Loucy (cell line): ENCODE data around the gene COX8C.

Experiments
- H2AFZ ChIP-seq: fragments of 200-600 bp; sonication (generic); 2 replicates; pipeline ENCODE4 v1.6.0; 2016; ENCODE audit warnings: antibody characterized with exemption, mild to moderate bottlenecking, low read length, moderate library complexity
- H3F3A ChIP-seq: fragments of 200-600 bp; 2 replicates; pipeline ENCODE4 v1.6.0; 2016; ENCODE audit warnings: antibody characterized with exemption, low read depth, mild to moderate bottlenecking
- H3K27me3 ChIP-seq: fragments of 200-600 bp; sonication (generic); 2 replicates; pipeline ENCODE4 v1.6.1; 2014; ENCODE audit warnings: low read length, mild to moderate bottlenecking; ENCODE audit not compliant: insufficient read depth, poor library complexity, severe bottlenecking
- H3K36me3 ChIP-seq: fragments of 200-600 bp; sonication (generic); 2 replicates; pipeline ENCODE4 v1.6.1; 2016; ENCODE audit warnings: low read length; ENCODE audit not compliant: insufficient read depth
- H3K4me1 ChIP-seq: fragments of 200-600 bp; sonication (generic); 2 replicates; pipeline ENCODE4 v1.5.1; 2014; ENCODE audit warnings: low read length, mild to moderate bottlenecking; ENCODE audit not compliant: insufficient read depth, poor library complexity, severe bottlenecking
- H3K4me2 ChIP-seq: fragments of 200-600 bp; sonication (generic); 2 replicates; pipeline ENCODE4 v1.6.0; 2014; ENCODE audit warnings: antibody characterized with exemption, low read length, low read depth, mild to moderate bottlenecking; ENCODE audit not compliant: poor library complexity, severe bottlenecking
- H3K4me3 ChIP-seq: fragments of 200-600 bp; sonication (generic); 2 replicates; pipeline ENCODE4 v1.5.1; 2014; ENCODE audit warnings: low read length, mild to moderate bottlenecking, mixed read lengths; ENCODE audit not compliant: poor library complexity, severe bottlenecking
- H3K79me2 ChIP-seq: fragments of 200-600 bp; sonication (generic); 2 replicates; pipeline ENCODE4 v1.6.1; 2014; ENCODE audit warnings: low read length; ENCODE audit not compliant: insufficient read depth
- H3K9ac ChIP-seq: fragments of 200-600 bp; sonication (generic); 2 replicates; pipeline ENCODE4 v1.6.0; 2014; ENCODE audit warnings: mild to moderate bottlenecking, low read depth, low read length, moderate library complexity; ENCODE audit not compliant: poor library complexity, severe bottlenecking
- H3K9me2 ChIP-seq: fragments of 200-600 bp; sonication (generic); replicated peaks from 2 replicates; pipeline ENCODE4 v1.6.1; 2016; ENCODE audit warnings: low read depth, low read length, mixed read lengths
- H3K9me3 ChIP-seq: fragments of 200-600 bp; sonication (generic); 2 replicates; pipeline ENCODE4 v1.6.1; 2014; ENCODE audit warnings: mild to moderate bottlenecking, antibody characterized with exemption, low read length, low read depth; ENCODE audit not compliant: insufficient read depth
- H4K20me1 ChIP-seq: fragments of 200-600 bp; sonication (generic); 2 replicates; pipeline ENCODE4 v1.6.0; 2014; ENCODE audit warnings: antibody characterized with exemption, low read length, mild to moderate bottlenecking; ENCODE audit not compliant: insufficient read depth, poor library complexity, severe bottlenecking
- CTCF ChIP-seq: fragments of 200-600 bp; sonication (generic); conservative IDR thresholded peaks from 2 replicates; pipeline ENCODE4 v1.5.1; 2014; ENCODE audit warnings: mild to moderate bottlenecking, antibody characterized with exemption, low read length
- EZH2phosphoT487 ChIP-seq: fragments of 200-600 bp; IDR thresholded peaks from 2 replicates; pipeline ENCODE4 v1.6.1; 2018; ENCODE audit warnings: antibody characterized with exemption, mild to moderate bottlenecking, moderate library complexity, borderline replicate concordance

COX8C gene

GRCh38 chr14:93308686-93309345 lies 38.2 kb upstream of the COX8C start:
- Histone ChIP-seq H3K9me2 (no peaks in the 10 kb centered on the region), H3K27me3 (no peaks in the 10 kb centered on the region), H3K4me3 (no peak overlapping the region), H2AFZ (no peak overlapping the region), H3K9me3 (no peaks in the 10 kb centered on the region), H4K20me1 (peaks cover 91% of the 10 kb centered on the region), H3K36me3 (no peaks in the 10 kb centered on the region), H3K79me2 (peaks cover 99% of the 10 kb centered on the region), H3K4me2 (no peak overlapping the region), H3K4me1 (peaks cover 30% of the 10 kb centered on the region), H3F3A (0 out of 2 replicates have a peak, but pooled peaks cover 2% of the 10 kb centered on the region), H3K9ac (no peak overlapping the region)
- TF ChIP-seq CTCF: no peak
- TF ChIP-seq EZH2phosphoT487: no peak

GRCh38 chr14:93309427-93309966 lies 37.5 kb upstream of the COX8C start:
- no peak overlapping the region for H3K9ac ChIP-seq
- H3K9me3 ChIP-seq: no peaks in the 10 kb centered on the region
- 0 out of 2 replicates have a peak, but pooled peaks cover 2% of the 10 kb centered on the region for H3F3A ChIP-seq
- peaks cover 30% of the 10 kb centered on the region for H3K4me1 ChIP-seq
- H3K79me2 ChIP-seq: peaks cover 99% of the 10 kb centered on the region
- TF ChIP-seq EZH2phosphoT487: no peak
- no peak for TF ChIP-seq CTCF
- no peaks in the 10 kb centered on the region for H3K36me3 ChIP-seq
- H2AFZ ChIP-seq: no peak overlapping the region
- H4K20me1 ChIP-seq: peaks cover 97% of the 10 kb centered on the region
- H3K9me2 ChIP-seq: no peaks in the 10 kb centered on the region
- H3K4me2 ChIP-seq: no peak overlapping the region
- H3K4me3 ChIP-seq: no peak overlapping the region
- no peaks in the 10 kb centered on the region for H3K27me3 ChIP-seq

GRCh38 chr14:93311082-93311481 lies 35.9 kb upstream of the COX8C start:
- Histone ChIP-seq H3F3A (0 out of 2 replicates have a peak, but pooled peaks cover 2% of the 10 kb centered on the region), H3K79me2 (peaks cover 99% of the 10 kb centered on the region), H3K36me3 (no peaks in the 10 kb centered on the region), H3K27me3 (no peaks in the 10 kb centered on the region), H3K9me2 (no peaks in the 10 kb centered on the region), H3K4me3 (no peak overlapping the region), H2AFZ (no peak overlapping the region), H3K4me2 (no peak overlapping the region), H4K20me1 (peaks cover 89% of the 10 kb centered on the region), H3K9ac (no peak overlapping the region), H3K9me3 (no peaks in the 10 kb centered on the region), H3K4me1 (peaks cover 22% of the 10 kb centered on the region)
- TF ChIP-seq CTCF (no peak), EZH2phosphoT487 (no peak)
